GM19099 (cell line): ENCODE measurements around the gene KCNQ2.

Experiments
- POLR2A ChIP-seq: IDR thresholded peaks from 3 replicates; pipeline ENCODE4 v1.6.1; 2011; ENCODE audit warnings: low read depth; ENCODE audit not compliant: insufficient read length; ENCODE audit errors: extremely low read depth

The KCNQ2 gene

DNA sequence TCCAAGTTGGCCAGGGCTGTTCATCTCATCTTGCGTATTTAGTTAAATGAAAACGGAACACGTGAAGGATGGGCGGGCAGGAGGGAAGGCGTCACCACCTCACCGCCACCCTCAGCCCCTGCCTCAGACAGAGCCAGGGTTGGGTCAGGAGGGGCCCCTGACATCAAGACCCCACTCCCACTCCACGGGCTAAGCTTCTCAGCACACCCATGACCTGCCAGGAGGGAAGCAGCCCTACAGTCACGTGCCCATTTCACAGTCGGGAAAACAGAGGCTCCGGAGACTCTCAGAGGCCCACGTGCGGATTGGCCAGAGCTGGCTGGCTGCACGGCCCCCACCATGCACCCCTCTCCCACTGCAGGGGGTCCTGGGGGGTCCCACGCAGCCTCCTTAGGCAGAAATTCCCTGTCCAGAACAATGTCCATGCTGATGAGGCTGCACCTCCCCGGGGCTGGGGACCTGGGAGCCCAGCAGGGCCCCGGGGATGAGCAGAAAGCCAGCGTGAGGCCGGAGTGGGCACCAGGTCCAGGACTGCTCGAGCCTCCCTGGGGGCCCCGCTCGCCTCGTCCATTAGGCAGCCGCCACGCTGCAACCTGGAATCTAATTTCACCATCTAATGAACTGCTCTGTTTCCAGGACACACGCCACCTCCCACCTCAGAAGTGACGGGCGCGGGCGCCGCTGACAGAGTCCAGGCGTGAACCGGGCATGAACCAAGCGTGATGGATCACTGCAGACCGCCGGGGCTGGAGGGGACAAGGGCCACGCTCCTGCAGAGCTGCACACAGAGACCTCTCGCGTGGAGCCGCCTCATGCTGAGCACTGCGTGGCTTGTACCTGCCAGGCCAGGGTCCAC, 15.8 kb downstream of the KCNQ2 start:
- TF ChIP-seq POLR2A, result no peak

DNA sequence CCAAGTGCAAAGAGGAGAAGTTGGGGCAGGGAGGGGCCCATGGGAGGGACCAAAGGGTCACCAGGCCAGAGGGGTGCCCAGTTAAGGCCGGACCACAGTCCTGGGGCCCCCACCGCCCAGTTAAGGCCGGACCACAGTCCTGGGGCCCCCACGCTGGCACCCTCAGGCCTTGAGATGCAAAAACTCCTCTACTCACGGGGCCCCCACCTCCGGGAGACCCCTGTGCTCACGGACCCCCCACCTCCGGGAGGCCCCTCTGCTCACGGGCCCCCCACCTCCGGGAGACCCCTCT, 16.9 kb downstream of the KCNQ2 start:
- no peak for TF ChIP-seq POLR2A

DNA sequence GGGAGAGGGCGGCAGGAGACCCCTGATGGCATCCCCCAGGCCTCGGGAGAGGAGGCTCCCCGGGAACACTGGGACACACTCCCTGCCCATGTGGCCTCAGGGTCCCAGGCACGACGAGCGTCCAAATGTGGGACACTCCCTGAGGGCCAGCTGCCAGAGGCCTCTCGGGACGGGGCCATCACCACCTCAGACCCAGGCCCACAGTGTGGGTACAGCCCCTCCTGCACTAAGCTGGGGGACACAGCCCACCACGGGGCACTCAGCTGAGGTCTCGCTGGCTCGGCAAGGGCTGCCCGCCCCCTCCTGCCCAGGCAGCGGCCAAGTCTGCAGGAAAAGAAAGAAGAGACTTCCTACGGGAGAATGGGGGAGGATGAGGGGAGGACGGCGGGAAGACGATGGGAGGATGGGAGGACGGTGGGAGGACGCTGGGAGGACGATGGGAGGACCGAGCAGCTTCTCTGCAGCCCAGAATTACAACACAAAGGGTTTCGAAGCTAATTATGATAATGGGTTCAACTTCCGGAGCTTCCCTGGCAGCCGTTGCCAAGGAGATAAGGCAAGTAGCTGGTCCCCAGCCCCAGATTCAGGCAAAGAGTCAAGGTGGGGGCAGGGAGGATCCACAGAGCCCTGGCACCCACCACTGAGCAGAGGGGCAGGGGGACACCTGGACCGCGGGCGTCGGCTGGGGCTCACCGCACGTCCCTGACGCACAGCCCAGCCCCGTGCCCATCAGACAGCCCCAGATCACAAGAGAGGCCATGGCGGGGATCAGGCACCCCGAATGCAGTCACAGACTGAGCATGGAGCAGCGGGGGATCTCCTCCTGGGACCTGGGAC, 17.5 kb downstream of the KCNQ2 start:
- no peak for TF ChIP-seq POLR2A

DNA sequence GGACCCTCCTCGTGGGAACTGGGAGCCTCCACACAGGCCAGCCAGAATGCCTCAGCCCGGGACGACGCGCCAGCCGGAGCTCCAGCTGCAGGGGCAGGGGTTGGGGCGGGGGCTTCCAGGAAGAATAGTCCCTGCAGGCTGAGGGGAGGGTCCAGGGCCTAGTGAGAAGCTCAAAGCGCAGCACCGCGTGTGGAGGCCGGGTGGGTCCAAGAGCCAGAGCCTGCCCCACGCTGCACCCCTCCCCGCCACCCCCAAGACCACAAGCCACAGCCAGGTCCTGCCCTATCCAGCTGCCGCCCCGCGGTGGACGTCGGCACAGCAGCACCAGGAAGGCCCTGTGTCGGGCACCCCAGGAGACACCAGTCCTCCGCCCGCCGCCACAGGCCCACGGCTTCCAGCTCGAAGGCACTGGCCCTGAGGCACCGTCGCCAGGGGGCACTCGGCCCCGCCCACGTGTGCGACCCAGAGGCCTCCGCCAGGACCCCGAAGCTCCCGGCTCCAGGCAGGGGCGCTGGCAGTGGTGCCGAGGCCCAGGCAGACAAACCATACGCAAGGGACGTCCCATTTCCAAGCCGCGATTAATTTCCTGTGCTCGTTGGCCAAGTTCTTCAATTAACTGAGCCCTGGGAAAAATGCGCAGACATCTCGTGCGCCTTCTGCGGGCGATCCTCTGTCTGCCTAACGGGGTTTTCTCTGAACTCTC, 19.5 kb downstream of the KCNQ2 start:
- no peak for TF ChIP-seq POLR2A

DNA sequence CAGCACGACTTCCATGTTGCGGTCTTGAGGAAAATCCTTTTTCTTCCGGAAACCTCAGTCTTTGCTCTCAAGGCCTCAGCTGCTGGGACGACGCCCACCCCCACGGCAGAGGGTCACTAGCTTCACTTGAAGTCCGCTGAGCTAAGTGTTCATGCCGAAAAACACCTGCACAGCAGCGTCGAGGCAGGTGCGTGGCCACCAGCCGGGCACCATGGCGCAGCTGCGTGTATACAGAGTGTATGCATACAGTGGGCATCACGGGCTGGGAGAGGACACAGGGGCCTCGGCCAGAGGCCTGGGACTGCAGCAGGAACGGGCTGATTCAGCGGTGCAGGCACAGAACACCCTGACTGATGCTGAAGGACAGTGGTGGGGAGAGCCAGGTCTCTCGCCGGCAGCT, 20.1 kb downstream of the KCNQ2 start:
- TF ChIP-seq POLR2A, result no peak

DNA sequence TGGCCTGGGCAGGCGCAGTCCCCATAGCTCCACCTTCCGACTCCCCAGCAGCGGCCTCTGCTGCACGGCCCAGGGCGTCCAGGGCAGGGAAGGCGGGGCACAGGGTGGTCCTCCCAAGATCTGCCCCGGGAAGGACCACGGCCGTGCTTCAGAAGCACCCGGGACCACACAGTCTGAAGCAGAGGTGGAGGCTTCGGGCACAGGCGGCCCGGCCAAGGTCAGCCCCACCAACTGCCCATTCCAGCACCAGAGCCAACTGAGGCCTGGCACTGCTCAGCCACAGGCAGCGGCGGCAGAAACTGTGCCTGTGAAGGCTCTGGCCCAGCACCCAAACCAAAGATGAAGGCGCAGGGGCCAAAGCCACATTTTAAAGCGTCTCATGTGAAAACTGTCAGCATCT, 20.6 kb downstream of the KCNQ2 start:
- no peak for TF ChIP-seq POLR2A

DNA sequence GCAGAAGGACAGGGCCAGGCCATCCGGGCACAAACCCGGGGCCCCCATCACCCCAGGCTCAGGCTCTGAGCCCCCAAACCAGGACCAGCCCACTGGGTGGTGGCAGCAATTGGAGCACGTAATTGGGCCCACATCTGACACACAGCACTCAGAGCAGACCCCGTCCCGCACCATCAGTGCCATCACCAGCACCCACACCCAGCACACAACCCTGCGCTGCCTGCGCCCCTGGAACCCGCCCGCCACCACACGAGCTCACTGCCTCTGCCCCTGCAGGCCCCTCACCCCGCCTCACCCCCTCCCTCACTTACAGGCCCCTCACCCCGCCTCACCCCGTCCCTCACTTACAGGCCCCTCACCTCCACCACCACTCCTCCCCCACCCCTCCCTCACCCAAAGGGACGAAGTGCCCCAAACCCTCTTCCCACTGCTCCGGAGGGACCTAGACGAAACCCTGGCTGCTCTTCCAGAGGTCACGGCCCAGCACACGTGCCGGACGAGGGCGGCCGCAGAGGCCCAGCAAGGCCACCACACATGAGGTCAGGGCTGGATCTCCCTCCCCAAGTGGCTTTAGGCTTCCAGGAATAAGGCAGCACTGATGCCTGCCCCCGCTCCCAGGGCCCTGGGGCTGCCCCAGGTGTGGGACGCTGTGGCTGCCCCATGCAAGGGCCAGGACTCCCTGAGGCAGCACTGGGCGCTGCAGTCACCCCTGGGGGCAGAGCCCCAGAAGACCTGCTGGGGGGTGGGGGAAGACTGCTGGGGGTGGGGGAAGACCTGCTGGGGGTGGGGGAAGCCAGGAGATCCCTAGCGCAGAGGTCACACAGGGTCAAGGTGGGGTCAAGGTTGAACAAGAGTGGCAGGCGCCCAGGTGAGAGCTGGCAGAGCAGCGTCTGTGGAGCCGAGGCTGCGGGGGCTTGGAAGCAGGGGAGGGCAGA, 22.4 kb downstream of the KCNQ2 start:
- no peak for TF ChIP-seq POLR2A

DNA sequence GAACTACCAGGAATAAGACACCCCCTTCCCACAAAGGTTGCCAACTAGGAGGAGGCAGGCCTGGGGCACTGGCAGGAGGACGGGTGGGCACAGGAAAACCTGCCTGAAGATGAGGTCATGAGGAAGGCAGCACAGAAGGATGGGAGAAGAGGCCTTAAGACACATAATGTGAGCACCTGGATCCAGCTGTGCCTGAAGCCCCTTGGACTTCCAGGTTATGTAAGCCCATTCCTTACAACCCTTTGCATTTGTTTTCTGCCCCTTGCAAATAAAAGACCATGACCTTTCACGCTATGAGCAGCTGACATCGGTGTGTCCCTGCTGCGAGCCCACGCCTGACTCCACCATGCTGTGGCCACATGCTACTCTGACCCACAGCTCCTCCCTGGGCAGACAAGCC, 23.4 kb downstream of the KCNQ2 start:
- no peak for TF ChIP-seq POLR2A

DNA sequence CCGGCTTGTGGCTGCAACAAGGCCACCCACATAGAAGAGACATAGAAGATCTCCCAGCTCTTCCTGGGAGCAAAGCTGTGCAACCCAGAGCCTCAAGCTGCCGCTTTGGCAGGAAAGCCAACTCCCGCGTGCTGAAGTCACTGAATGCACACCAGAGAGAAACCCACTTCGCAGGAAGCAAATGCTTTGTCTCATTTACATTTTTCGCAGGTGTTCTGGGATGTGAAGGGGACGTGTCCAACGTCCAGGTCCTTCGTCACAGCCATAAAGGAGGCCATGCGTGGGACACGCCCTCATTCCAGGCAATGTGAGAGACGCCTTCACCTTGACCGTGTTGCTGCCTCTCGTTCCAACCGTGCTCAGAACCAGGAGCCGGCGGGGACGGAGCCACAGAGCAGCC, 24.4 kb downstream of the KCNQ2 start:
- no peak for TF ChIP-seq POLR2A

DNA sequence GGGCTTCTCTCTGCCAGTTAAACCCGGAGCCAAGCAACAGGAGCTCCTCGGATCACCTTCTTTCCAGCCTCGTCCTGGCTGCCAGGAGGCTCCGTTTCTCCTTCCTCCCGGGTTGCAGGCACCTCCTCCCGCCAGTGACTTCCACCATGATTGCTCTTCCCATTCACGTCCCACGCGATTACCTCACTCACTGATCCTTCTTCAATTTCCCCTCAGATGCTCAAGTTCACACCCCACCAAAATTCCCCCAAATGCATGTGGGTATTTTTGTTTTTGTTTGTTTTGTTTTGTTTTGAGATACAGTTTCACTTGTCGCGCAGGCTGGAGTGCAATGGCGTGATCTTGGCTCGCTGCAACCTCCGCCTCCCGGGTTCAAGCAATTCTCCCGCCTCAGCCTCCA, 25.1 kb downstream of the KCNQ2 start:
- no peak for TF ChIP-seq POLR2A

DNA sequence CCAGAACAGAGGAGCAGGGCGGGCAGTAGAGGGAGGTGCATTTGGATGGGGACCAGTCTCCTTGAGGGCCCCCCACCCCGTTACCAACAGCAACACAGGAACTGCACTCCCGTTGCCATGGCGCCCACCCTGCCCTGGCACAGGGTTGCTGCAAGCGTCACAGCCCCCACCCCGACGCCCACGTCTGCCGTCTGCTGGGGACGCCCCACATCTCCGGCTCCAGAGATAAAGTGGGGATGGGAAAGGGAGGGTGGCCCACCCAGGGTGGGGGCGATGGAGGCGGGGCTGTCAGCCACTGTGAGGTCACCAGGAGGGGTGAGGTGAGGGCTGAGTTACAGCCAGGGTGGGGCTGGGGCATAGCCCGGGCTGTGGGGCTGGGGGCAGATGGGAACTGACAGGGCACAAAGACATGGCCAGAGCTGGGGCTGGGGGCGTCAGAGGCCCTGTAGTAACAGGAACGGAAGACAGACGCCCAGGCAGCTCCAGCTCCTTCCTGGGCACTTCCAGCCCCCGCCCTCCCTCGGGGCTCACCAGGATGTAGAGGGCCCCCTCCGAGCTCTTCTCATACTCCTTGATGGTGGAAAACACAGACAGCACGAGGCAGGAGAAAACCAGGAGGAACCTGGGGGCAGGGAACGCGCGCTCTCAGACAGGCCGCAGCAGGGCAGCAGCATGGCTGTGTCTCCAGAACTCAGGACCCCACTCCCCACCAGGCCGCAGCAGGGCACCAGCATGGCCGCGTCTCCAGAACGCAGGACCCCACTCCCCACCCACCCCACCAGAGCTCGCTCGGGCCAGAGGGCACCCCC, 26.0 kb downstream of the KCNQ2 start:
- no peak for TF ChIP-seq POLR2A

DNA sequence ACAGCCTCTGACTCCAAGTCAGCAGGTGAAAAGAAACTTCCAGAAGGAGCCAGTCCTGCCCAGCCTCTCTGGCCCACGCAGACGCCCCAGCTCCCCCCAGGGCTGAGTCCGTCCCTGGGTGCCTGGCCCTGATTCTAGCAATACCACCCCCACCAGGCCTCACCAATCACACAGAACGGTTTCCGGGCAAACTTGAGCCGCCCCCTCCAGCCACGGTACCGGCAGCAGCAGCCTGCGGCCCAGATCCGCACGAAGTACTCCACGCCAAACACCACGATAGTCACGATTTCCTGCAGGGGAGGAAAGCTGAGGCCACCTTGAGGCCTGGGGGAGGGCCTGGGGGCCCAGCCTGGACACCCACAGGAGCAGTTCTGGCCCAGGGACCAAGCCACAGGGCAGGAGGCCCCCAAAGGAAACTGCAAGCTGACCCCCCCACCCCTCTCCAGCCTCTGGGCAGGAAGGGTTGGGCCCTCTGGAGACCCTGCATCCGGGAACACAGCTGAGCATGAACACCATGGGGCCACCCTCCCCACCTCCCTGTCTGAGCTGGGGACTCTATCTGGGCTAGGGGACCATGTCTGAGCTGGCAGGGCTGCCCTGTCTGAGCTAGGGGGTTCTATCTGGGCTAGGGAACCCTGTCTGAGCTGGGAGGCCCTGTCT, 27.2 kb downstream of the KCNQ2 start:
- TF ChIP-seq POLR2A, result no peak

DNA sequence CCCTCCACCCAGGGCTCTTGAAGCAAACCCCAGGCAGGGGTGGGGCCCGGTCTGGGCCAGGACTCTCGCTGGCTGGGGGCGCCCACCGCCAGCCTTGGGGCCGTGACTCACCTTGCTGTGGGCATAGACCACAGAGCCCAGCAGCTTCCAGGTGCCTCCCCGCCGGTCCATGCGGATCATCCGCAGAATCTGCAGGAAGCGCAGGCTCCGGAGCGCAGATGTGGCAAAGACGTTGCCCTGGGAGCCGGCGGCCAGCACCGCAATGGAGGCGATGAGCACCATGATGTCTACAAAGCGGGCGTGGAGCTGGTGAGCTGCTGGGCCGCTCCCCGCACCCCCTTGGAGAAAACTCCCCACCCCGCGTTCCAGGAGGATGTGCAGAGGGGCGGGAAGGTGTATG, 27.9 kb downstream of the KCNQ2 start:
- no peak for TF ChIP-seq POLR2A

DNA sequence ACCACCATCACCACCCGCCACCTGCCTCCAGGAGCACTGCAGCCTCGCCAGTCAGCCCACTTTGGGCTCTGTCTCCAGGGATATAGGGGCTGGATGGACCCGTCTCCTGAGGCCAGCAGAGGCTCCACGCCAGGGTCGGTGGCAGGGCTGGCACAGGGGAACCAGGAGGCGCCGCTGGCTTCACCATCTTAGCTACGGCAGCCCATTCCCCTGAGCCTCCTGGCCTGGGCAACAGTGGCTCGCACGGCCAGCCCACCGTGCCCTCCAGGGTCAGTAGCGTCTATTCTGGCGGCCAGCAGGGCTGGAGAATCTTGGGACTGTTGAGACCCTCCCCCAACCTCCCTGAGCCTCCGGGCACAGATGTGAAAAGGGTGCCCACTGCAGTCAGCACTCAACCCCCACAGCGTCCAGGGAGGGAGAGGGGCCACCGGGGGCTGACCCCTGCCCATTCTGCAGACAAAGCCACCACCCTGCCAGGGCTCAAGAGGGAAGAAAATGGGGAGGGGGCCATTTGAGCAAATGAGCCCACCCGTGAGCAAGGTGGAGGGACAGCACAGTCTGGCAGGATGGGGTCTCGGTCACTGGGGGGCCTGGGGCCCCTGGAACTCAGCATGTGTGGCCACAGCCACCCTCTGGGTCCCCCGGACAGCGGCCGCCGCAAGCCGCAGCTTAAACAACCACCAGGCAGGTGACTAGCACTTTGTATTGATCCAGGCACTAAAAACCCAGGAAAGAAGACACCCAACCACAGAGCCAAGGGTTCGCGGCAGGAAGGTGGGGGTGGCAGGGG, 28.7 kb downstream of the KCNQ2 start:
- no peak for TF ChIP-seq POLR2A
